ENCODE measurements around the gene CRTAC1.

CRTAC1 gene

GRCh38 chr10:97920865-97921264 is 109.6 kb downstream of the CRTAC1 start:
- no peak for DNase-seq

GRCh38 chr10:97919012-97919411 is 111.4 kb downstream of the CRTAC1 start:
- DNase-seq = no peak

GRCh38 chr10:97916586-97916985 is 113.8 kb downstream of the CRTAC1 start:
- no peak for DNase-seq

GRCh38 chr10:97915346-97916131 is 114.9 kb downstream of the CRTAC1 start:
- DNase-seq = no peak

GRCh38 chr10:97914837-97915211 is 115.6 kb downstream of the CRTAC1 start:
- DNase-seq = peak; percentile 16

- no peak for DNase-seq
Measured at GRCh38 chr10:97914171-97914836, 116.1 kb downstream of the CRTAC1 start.

GRCh38 chr10:97913614-97914013 is 116.8 kb downstream of the CRTAC1 start:
- DNase-seq = no peak

GRCh38 chr10:97913193-97913592 is 117.2 kb downstream of the CRTAC1 start:
- no peak for DNase-seq

GRCh38 chr10:97911217-97911616 is 119.2 kb downstream of the CRTAC1 start:
- DNase-seq = peak; percentile 40

GRCh38 chr10:97910661-97911060 is 119.8 kb downstream of the CRTAC1 start:
- no peak for DNase-seq

- no peak for DNase-seq
Measured at GRCh38 chr10:97907830-97908229, 122.6 kb downstream of the CRTAC1 start.

GRCh38 chr10:97907211-97907610 is 123.2 kb downstream of the CRTAC1 start:
- DNase-seq = no peak

GRCh38 chr10:97905276-97905675 is 125.1 kb downstream of the CRTAC1 start:
- DNase-seq = no peak

- no peak for DNase-seq
Measured at GRCh38 chr10:97904576-97904975, 125.8 kb downstream of the CRTAC1 start.

GRCh38 chr10:97904018-97904381 is 126.4 kb downstream of the CRTAC1 start:
- DNase-seq = no peak

GRCh38 chr10:97903128-97904017 is 127.0 kb downstream of the CRTAC1 start:
- DNase-seq = no peak

GRCh38 chr10:97901381-97901780 is 129.0 kb downstream of the CRTAC1 start:
- no peak for DNase-seq

- no peak for DNase-seq
Measured at GRCh38 chr10:97898429-97898828, 132.0 kb downstream of the CRTAC1 start.

- DNase-seq = peak; percentile 23
Measured at GRCh38 chr10:97896756-97897358, 133.6 kb downstream of the CRTAC1 start.

GRCh38 chr10:97895915-97896314 is 134.5 kb downstream of the CRTAC1 start:
- DNase-seq = no peak

- no peak for DNase-seq
Measured at GRCh38 chr10:97895084-97895483, 135.3 kb downstream of the CRTAC1 start.

GRCh38 chr10:97894092-97894491 is 136.3 kb downstream of the CRTAC1 start:
- DNase-seq = no peak

GRCh38 chr10:97892939-97893338 is 137.5 kb downstream of the CRTAC1 start:
- DNase-seq = no peak
